Ovary (tissue), 9 donors: ENCODE results near the gene INSR. TPM values are rescaled to one million over a fixed set of nuclear protein-coding genes. Genes with fewer than 3 reads are reported as not detected.
A peak's percentile ranks its signal among the peaks of the same experiment; 100 is the strongest.

Experiments
- DNase-seq, 5 donors: peaks; one replicate each; pipeline ENCODE4 v3.0.0-alpha.2; 2019 to 2020
- H3K27ac ChIP-seq, 2 donors: fragments of 200-600 bp; one replicate each; pipeline versions ENCODE4 v1.5.1 to v1.8.0; 2019 to 2022
- H3K27me3 ChIP-seq: fragments of 200-600 bp; one replicate; pipeline ENCODE4 v1.8.0; 2022
- H3K36me3 ChIP-seq: fragments of 200-600 bp; sonication (generic); one replicate; pipeline ENCODE4 v1.5.1; 2019
- H3K4me1 ChIP-seq: one replicate; pipeline ENCODE4 v1.8.1; 2013; ENCODE audit warnings: mild to moderate bottlenecking, moderate library complexity; ENCODE audit not compliant: insufficient read depth
- H3K4me3 ChIP-seq: fragments of 200-600 bp; sonication (generic); one replicate; pipeline ENCODE4 v1.5.1; 2017
- H3K9me3 ChIP-seq, 2 donors: fragments of 200-600 bp in 1 of 2; sonication (generic) in 1 of 2; one replicate each; pipeline versions ENCODE4 v1.5.1 to v1.8.1; 2013 to 2019; ENCODE audit warnings: mild to moderate bottlenecking in 1 of 2, moderate library complexity in 1 of 2
- EP300 ChIP-seq: sonication (generic); formaldehyde crosslinking; IDR thresholded peaks from one replicate; pipeline ENCODE4 v1.6.1; 2017; ENCODE audit warnings: antibody characterized with exemption
- POLR2A ChIP-seq: fragments of 450-650 bp; IDR thresholded peaks from one replicate; pipeline ENCODE4 v1.6.1; 2017; ENCODE audit warnings: antibody characterized with exemption, mild to moderate bottlenecking, moderate library complexity
- WGBS, 3 donors: extraction: QIAGEN DNeasy Blood & Tissue Kit in 1 of 3; methylation state at CpG; one replicate each; pipeline versions ENCODE4 v1.1.5 to v1.1.7; 2013 to 2017; 5-methylcytosine and 5-hydroxymethylcytosine counted together
- intact Hi-C, 4 donors: fragments of 100-400 bp; cut with DNase I; formaldehyde crosslinking; loops; one replicate each; pipeline versions ENCODE4 v1.11.0 to v1.15.1; 2022 to 2023
- polyA plus RNA-seq, 2 donors: library from polyadenylated mRNA; stranded (reverse); fragments of 200-250 nt in 1 of 2; fragments of 350-450 nt in 1 of 2; fragmentation: Illumina TruSeq in 1 of 2; extraction: RNeasy Lipid Tissue Mini Kit (QIAGEN cat#74804) in 1 of 2; gene quantifications; one replicate each; pipeline ENCODE4 v1.2.3, GENCODE V29; 2013 to 2014
- total RNA-seq, 7 donors: library from RNA; depleted of rRNA in 2 of 7; stranded (reverse); fragments of >200 nt in 2 of 7; fragmentation: NEBNext Ultra II Directional in 3 of 7; extraction: Animal tissue kit (Norgen Biotek cat#: 25700) in 3 of 7; gene quantifications; one replicate each; pipeline versions ENCODE4 v1.1.0 to v1.2.4, GENCODE V29; 2016 to 2023
- TF ChIP-seq, protein P1 (sequence below), 3 donors: fragments of 450-650 bp in 2 of 3; fragments of 200-600 bp in 1 of 3; IDR thresholded peaks; one replicate each; pipeline versions ENCODE4 v1.5.1 to v1.8.0; 2016 to 2022; ENCODE audit warnings: antibody characterized with exemption in 3 of 3, mild to moderate bottlenecking in 1 of 3
- donor health status: DM: no; HTN: no; CAD: no; lungs with moderate emphysema.
- donor health status: DM: no; HTN: no; CAD: no.
- donor health status: Bipolar disorder and iron deficiency.
- donor health status: DM: yes; HTN: yes; CAD: no.
- donor health status: DM: no; HTN: no; CAD: no.
- donor health status: DM: yes; HTN: yes; CAD: no.

The INSR gene
- total and polyA plus RNA-seq, 9 donors = 30.2 to 203 (median 93.3) TPM

DNA sequence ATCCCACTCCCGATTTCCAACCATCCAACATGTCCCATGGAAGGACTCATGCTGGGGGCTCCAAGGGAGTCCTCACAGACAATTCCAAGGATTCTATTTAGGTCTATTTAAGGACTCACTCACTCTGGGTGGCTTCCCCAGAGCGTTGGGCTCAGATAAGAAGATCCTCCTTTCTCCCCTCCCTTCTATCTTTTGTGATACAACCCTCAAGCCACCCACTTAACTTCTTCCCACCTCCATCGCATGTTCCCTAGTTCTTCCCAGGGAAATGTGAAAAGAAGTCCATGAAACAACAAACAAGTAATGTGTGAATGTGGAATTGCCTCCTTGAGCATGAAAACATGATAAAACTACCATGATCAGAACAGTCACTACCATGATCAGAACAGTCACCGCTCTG, 29.4 kb downstream of the INSR start:
- 88 to 94% (median 91%) methylated on average over 4 of the region's 4 CpGs for WGBS, 3 donors
- TF ChIP-seq, protein P1, sequence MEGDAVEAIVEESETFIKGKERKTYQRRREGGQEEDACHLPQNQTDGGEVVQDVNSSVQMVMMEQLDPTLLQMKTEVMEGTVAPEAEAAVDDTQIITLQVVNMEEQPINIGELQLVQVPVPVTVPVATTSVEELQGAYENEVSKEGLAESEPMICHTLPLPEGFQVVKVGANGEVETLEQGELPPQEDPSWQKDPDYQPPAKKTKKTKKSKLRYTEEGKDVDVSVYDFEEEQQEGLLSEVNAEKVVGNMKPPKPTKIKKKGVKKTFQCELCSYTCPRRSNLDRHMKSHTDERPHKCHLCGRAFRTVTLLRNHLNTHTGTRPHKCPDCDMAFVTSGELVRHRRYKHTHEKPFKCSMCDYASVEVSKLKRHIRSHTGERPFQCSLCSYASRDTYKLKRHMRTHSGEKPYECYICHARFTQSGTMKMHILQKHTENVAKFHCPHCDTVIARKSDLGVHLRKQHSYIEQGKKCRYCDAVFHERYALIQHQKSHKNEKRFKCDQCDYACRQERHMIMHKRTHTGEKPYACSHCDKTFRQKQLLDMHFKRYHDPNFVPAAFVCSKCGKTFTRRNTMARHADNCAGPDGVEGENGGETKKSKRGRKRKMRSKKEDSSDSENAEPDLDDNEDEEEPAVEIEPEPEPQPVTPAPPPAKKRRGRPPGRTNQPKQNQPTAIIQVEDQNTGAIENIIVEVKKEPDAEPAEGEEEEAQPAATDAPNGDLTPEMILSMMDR (IDR thresholded peaks at IDR 0.05) = no peak
- no peak for TF ChIP-seq POLR2A
- TF ChIP-seq EP300 = no peak
- Histone ChIP-seq H3K9me3 (no peaks in the 10 kb centered on the region), H3K4me3 (no peak overlapping the region), H3K36me3 (no peaks in the 10 kb centered on the region), H3K4me1 (peaks cover 21% of the 10 kb centered on the region), H3K27me3 (no peaks in the 10 kb centered on the region), H3K27ac (no peak overlapping the region)
- intact Hi-C loops = no loop called here
- DNase-seq = no peak

DNA sequence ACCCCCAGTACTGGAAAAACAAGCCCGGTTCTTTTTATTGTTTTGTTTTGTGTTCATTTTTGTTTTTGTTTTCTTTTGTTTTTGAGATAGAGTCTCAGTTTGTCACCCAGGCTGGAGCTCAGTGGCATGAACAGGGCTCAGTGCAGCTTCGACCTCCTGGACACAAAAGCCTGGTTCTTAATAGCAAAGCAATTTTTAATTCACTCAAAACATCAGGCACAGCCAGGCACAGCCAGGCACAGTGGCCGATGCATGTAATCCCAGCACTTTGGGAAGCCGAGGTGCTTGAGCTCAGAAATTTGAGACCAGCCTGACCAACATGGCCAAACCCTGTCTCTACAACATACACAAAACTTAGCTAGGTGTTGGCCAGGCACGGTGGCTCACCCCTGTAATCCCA, 30.7 kb downstream of the INSR start:
- 51 to 59% (median 55%) methylated on average over 5 of the region's 5 CpGs for WGBS, 3 donors
- no peaks in the 10 kb centered on the region for H3K36me3 ChIP-seq
- intact Hi-C loops = no loop called here
- no peak for DNase-seq
- H3K9me3 ChIP-seq = no peaks in the 10 kb centered on the region
- H3K27ac ChIP-seq = no peak overlapping the region
- peaks cover 16% of the 10 kb centered on the region for H3K4me1 ChIP-seq
- H3K27me3 ChIP-seq = no peaks in the 10 kb centered on the region
- H3K4me3 ChIP-seq = no peak overlapping the region
- TF ChIP-seq, protein P1 (IDR thresholded peaks at IDR 0.05) = no peak
- TF ChIP-seq EP300 (no peak), POLR2A (no peak)

DNA sequence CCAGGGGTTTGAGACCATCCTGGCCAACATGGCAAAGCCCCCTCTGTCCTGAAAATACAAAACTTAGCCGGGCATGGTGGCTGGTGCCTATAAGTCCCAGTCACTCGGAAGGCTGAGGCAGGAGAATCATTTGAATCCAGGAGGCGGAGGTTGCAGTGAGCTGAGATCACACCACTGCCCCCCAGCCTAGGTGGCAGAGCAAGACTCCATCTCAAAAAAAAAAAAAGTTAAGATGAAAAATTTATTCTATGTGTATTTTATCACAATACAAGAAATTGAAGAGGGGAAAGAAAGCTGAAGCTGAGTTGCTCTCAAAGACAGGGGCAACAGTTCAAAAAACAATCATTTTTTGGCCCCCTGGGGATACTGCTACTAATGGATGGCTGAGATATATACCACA, 31.1 kb downstream of the INSR start:
- Histone ChIP-seq H3K27ac (no peak overlapping the region), H3K36me3 (no peaks in the 10 kb centered on the region), H3K4me1 (peaks cover 17% of the 10 kb centered on the region), H3K9me3 (no peaks in the 10 kb centered on the region), H3K27me3 (no peaks in the 10 kb centered on the region), H3K4me3 (no peak overlapping the region)
- no peak for DNase-seq
- TF ChIP-seq, protein P1 (IDR thresholded peaks at IDR 0.05) = no peak
- no peak for TF ChIP-seq POLR2A
- no peak for TF ChIP-seq EP300
- intact Hi-C loops = no loop called here
- 83 to 89% (median 88%) methylated on average over 3 of the region's 3 CpGs for WGBS, 3 donors

DNA sequence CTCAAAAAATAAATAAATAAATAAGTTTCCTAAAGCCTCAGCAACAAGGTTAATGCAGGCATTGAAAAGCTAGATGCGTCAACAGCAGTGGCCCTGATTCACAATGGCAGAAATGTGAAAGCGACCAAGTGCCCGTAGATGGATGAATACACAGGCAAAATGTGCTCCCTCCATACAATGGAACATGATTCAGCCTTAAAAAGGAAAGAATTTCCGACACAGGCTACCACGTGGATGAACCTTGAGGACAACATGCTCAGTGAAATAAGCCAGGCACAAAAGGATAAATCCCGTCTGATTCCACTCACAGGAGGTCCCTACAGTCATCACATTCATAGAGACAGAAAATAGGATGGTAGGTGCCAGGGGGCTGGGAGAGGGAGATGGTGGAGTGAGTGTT, 31.7 kb downstream of the INSR start:
- 75 to 82% (median 81%) methylated on average over 6 of the region's 6 CpGs for WGBS, 3 donors
- Histone ChIP-seq H3K4me3 (no peak overlapping the region), H3K27ac (peak overlapping the region in 1 of 2 donors; percentile 9), H3K27me3 (no peaks in the 10 kb centered on the region), H3K4me1 (peaks cover 22% of the 10 kb centered on the region), H3K9me3 (no peaks in the 10 kb centered on the region), H3K36me3 (no peaks in the 10 kb centered on the region)
- DNase-seq = no peak
- no peak for TF ChIP-seq POLR2A
- no peak for TF ChIP-seq EP300
- TF ChIP-seq, protein P1 (IDR thresholded peaks at IDR 0.05) = no peak
- intact Hi-C loops = no loop called here
